22Rv1 (cell line): ENCODE results near the gene DHX15.

ENCODE experiments used
- CTCF ChIP-seq: fragments of 450-650 bp; IDR thresholded peaks from 2 replicates; pipeline ENCODE4 v1.5.1; 2017; ENCODE audit warnings: mild to moderate bottlenecking
- ZFX ChIP-seq: fragments of 450-650 bp; IDR thresholded peaks from 2 replicates; pipeline ENCODE4 v1.6.1; 2017; ENCODE audit warnings: antibody characterized with exemption, borderline replicate concordance

GRCh38 chr4:24625091-24625490, 40.7 kb upstream of the DHX15 start:
- TF ChIP-seq CTCF (no peak), ZFX (no peak)
